NCI-H2081 (cell line): ENCODE data around the gene TRIM58.

Experiments used
- DNase-seq, 2 experiments: peaks; one replicate each; lab custom pipeline; 2025; lab: John Stamatoyannopoulos, UW

The TRIM58 gene

GRCh38 chr1:247857069-247857984 lies at the start of gene TRIM58:
Gene TRIM58, plus strand, starts transcription at chr1:247857187. Its CDS starts 60 bp downstream, at chr1:247857247.
- DNase-seq: no peak

- no peak for DNase-seq
Measured at GRCh38 chr1:247812637-247813036, 44.4 kb upstream of the TRIM58 start.

- DNase-seq: no peak
Measured at GRCh38 chr1:247822060-247822459, 34.9 kb upstream of the TRIM58 start.

- peak in 1 of 2 experiments; percentile 19 for DNase-seq
Measured at GRCh38 chr1:247824023-247824422, 33.0 kb upstream of the TRIM58 start, which contains the start of gene OR14A16. Gene OR14A16, minus strand, starts transcription at chr1:247824119. Its CDS starts 8,390 bp downstream, at chr1:247815729.

- DNase-seq: no peak
Measured at GRCh38 chr1:247825362-247825761, 31.6 kb upstream of the TRIM58 start.

- no peak for DNase-seq
Measured at GRCh38 chr1:247829656-247830055, 27.3 kb upstream of the TRIM58 start.

GRCh38 chr1:247833601-247834000 lies 23.4 kb upstream of the TRIM58 start:
- no peak for DNase-seq

- no peak for DNase-seq
Measured at GRCh38 chr1:247840818-247841217, 16.2 kb upstream of the TRIM58 start.

GRCh38 chr1:247841796-247842195 lies 15.2 kb upstream of the TRIM58 start, which contains the start of gene OR11L1:
Gene OR11L1, minus strand, starts transcription at chr1:247841896. Its CDS starts 0 bp downstream, at chr1:247841896.
- DNase-seq: no peak

- DNase-seq: no peak
Measured at GRCh38 chr1:247843411-247843810, 13.6 kb upstream of the TRIM58 start.

- no peak for DNase-seq
Measured at GRCh38 chr1:247845011-247845692, 11.8 kb upstream of the TRIM58 start.

- DNase-seq: no peak
Measured at GRCh38 chr1:247845693-247846017, 11.3 kb upstream of the TRIM58 start.

GRCh38 chr1:247848346-247848745 lies 8.6 kb upstream of the TRIM58 start:
- no peak for DNase-seq

GRCh38 chr1:247849616-247850015 lies 7.4 kb upstream of the TRIM58 start:
- no peak for DNase-seq

GRCh38 chr1:247854899-247855545 lies 2.0 kb upstream of the TRIM58 start:
- DNase-seq: no peak

GRCh38 chr1:247855911-247856310 lies 1.1 kb upstream of the TRIM58 start:
- no peak for DNase-seq

GRCh38 chr1:247857985-247858619 lies 1.1 kb downstream of the TRIM58 start:
- DNase-seq: no peak

GRCh38 chr1:247862756-247863155 lies 5.8 kb downstream of the TRIM58 start:
- no peak for DNase-seq

- no peak for DNase-seq
Measured at GRCh38 chr1:247864644-247865043, 7.7 kb downstream of the TRIM58 start.

- DNase-seq: no peak
Measured at GRCh38 chr1:247865416-247865815, 8.4 kb downstream of the TRIM58 start.

GRCh38 chr1:247883346-247883745 lies 26.4 kb downstream of the TRIM58 start:
- no peak for DNase-seq

- DNase-seq: no peak
Measured at GRCh38 chr1:247884797-247885413, 27.9 kb downstream of the TRIM58 start.
